GM23338 (cell line): Measurements from ENCODE around the gene PSMD8.

Experiments
- CTCF ChIP-seq, 2 experiments: fragments of 200-600 bp in 1 of 2; sonication (generic) in 1 of 2; conservative IDR thresholded peaks; 2 replicates each; pipeline versions ENCODE4 v1.5.1 to v1.6.1; 2016 to 2017; ENCODE audit warnings: antibody characterized with exemption in 2 of 2, low read depth in 2 of 2, mild to moderate bottlenecking in 2 of 2, moderate library complexity in 1 of 2
- REST ChIP-seq: IDR thresholded peaks from one replicate; pipeline ENCODE4 v1.6.1; 2018; ENCODE audit warnings: antibody characterized with exemption; ENCODE audit not compliant: unreplicated experiment

GRCh38 chr19:38429055-38429810, 54.9 kb downstream of the PSMD8 start:
- no peak for TF ChIP-seq CTCF (conservative IDR thresholded peaks at IDR 0.05; ENCODE audit: low read depth in 2 of 2)
- no peak for TF ChIP-seq REST
